HepG2 (cell line): ENCODE data around the gene ORC6. TPM values are rescaled to one million over a fixed set of nuclear protein-coding genes. Genes with fewer than 3 reads are reported as not detected.

Experiments
- ARID2 ChIP-seq: sonication (generic); formaldehyde crosslinking; IDR thresholded peaks from 2 replicates; pipeline ENCODE4 v1.8.1; 2022; ENCODE audit warnings: mild to moderate bottlenecking, missing genetic modification reagents, borderline replicate concordance
- BCL6 ChIP-seq: IDR thresholded peaks from 2 replicates; pipeline ENCODE4 v1.6.1; 2016; ENCODE audit warnings: missing genetic modification reagents, missing compliant biosample characterization
- EZH2 ChIP-seq: conservative IDR thresholded peaks from 2 replicates; pipeline ENCODE4 v1.6.1; 2012; ENCODE audit warnings: mild to moderate bottlenecking, low read depth, low read length, moderate library complexity
- FOXO1 ChIP-seq: sonication (generic); formaldehyde crosslinking; IDR thresholded peaks from 2 replicates; pipeline ENCODE4 v1.4.0; 2020; ENCODE audit warnings: missing genetic modification reagents
- IKZF4 ChIP-seq: sonication (generic); formaldehyde crosslinking; IDR thresholded peaks from 2 replicates; pipeline ENCODE4 v1.5.1; 2020; ENCODE audit warnings: borderline replicate concordance, mild to moderate bottlenecking, low read depth, missing genetic modification reagents; ENCODE audit errors: not compliant biosample characterization
- ISL2 ChIP-seq: sonication (generic); formaldehyde crosslinking; IDR thresholded peaks from 2 replicates; pipeline ENCODE4 v1.5.0; 2020; ENCODE audit warnings: missing genetic modification reagents
- KAT8 ChIP-seq: IDR thresholded peaks from 2 replicates; pipeline ENCODE4 v1.6.1; 2016; ENCODE audit warnings: missing genetic modification reagents, missing compliant biosample characterization
- KDM5A ChIP-seq: fragments of 200-600 bp; sonication (generic); IDR thresholded peaks from 2 replicates; pipeline ENCODE4 v1.7.0; 2018; ENCODE audit warnings: antibody characterized with exemption, mild to moderate bottlenecking, low read length, borderline replicate concordance
- KLF9 ChIP-seq: IDR thresholded peaks from 2 replicates; pipeline ENCODE4 v1.6.1; 2016; ENCODE audit warnings: low read depth
- KMT2B ChIP-seq: IDR thresholded peaks from 2 replicates; pipeline ENCODE4 v1.6.1; 2016; ENCODE audit warnings: missing genetic modification reagents, missing compliant biosample characterization
- MTA1 ChIP-seq: sonication (generic); formaldehyde crosslinking; IDR thresholded peaks from 2 replicates; pipeline ENCODE4 v1.4.0; 2020; ENCODE audit warnings: missing genetic modification reagents, mild to moderate bottlenecking, borderline replicate concordance
- NFATC3 ChIP-seq: sonication (generic); formaldehyde crosslinking; IDR thresholded peaks from 2 replicates; pipeline ENCODE4 v1.5.1; 2020; ENCODE audit warnings: mild to moderate bottlenecking, missing genetic modification reagents
- NFYC ChIP-seq: IDR thresholded peaks from 2 replicates; pipeline ENCODE4 v1.6.1; 2016; ENCODE audit warnings: missing genetic modification reagents, missing compliant biosample characterization
- TSC22D2 ChIP-seq: sonication (generic); formaldehyde crosslinking; IDR thresholded peaks from 2 replicates; pipeline ENCODE4 v1.5.1; 2020; ENCODE audit warnings: missing genetic modification reagents, mild to moderate bottlenecking, borderline replicate concordance
- ZBTB1 ChIP-seq: sonication (generic); formaldehyde crosslinking; IDR thresholded peaks from 2 replicates; pipeline ENCODE4 v1.4.0; 2020; ENCODE audit warnings: missing genetic modification reagents, borderline replicate concordance
- ZFY ChIP-seq: sonication (generic); formaldehyde crosslinking; IDR thresholded peaks from 2 replicates; pipeline ENCODE4 v1.4.0; 2020; ENCODE audit warnings: missing genetic modification reagents
- ZNF143 ChIP-seq: sonication (generic); formaldehyde crosslinking; IDR thresholded peaks from 2 replicates; pipeline ENCODE4 v1.4.0; 2020; ENCODE audit warnings: missing genetic modification reagents
- ZNF234 ChIP-seq: sonication (generic); formaldehyde crosslinking; conservative IDR thresholded peaks from 2 replicates; pipeline ENCODE4 v1.5.1; 2020; ENCODE audit warnings: mild to moderate bottlenecking, missing genetic modification reagents
- ZNF605 ChIP-seq: sonication (generic); formaldehyde crosslinking; IDR thresholded peaks from 2 replicates; pipeline ENCODE4 v1.8.0; 2022; ENCODE audit warnings: mild to moderate bottlenecking, missing genetic modification reagents
- ZNF660 ChIP-seq: sonication (generic); formaldehyde crosslinking; IDR thresholded peaks from 2 replicates; pipeline ENCODE4 v1.5.1; 2020; ENCODE audit warnings: mild to moderate bottlenecking, low read depth, missing genetic modification reagents, borderline replicate concordance
- ZNF724P ChIP-seq: sonication (generic); formaldehyde crosslinking; IDR thresholded peaks from 2 replicates; pipeline ENCODE4 v1.8.0; 2022; ENCODE audit warnings: missing genetic modification reagents, borderline replicate concordance
- ZNF773 ChIP-seq: sonication (generic); formaldehyde crosslinking; IDR thresholded peaks from 2 replicates; pipeline ENCODE4 v1.4.0; 2020; ENCODE audit warnings: missing genetic modification reagents, borderline replicate concordance
- polyA plus RNA-seq, 8 experiments: library from polyadenylated mRNA; depleted of rRNA in 3 of 8; stranded (reverse) in 7 of 8; unstranded in 1 of 8; fragments of >200 nt; fragmentation: Illumina TruSeq in 4 of 8; extraction: Trizol in 4 of 8; gene quantifications; 2 replicates each; pipeline versions ENCODE4 v1.2.1 to v1.2.3, GENCODE V29; 2011 to 2016; ENCODE audit warnings: low read depth in 4 of 8, missing spikeins in 1 of 8, mixed read lengths in 1 of 8; ENCODE audit not compliant: insufficient read depth in 1 of 8
- total RNA-seq, 5 experiments: library from RNA; depleted of rRNA; stranded (reverse); fragments of >200 nt; fragmentation: Illumina TruSeq; extraction: Trizol; gene quantifications; 2 replicates each; pipeline ENCODE4 v1.2.3, GENCODE V29; 2016; ENCODE audit warnings: low read depth in 1 of 5
- TF ChIP-seq, protein P1 (sequence below): sonication (generic); formaldehyde crosslinking; IDR thresholded peaks from 2 replicates; pipeline ENCODE4 v1.4.0; 2020; ENCODE audit warnings: missing genetic modification reagents
- TF ChIP-seq, protein P2 (sequence below): IDR thresholded peaks from 2 replicates; pipeline ENCODE4 v1.6.1; 2016; ENCODE audit warnings: control low read depth

ORC6 gene
- total and polyA plus RNA-seq, 2 of the 13 experiments (the other 11 are each of a cell fraction or from before 2014, with no cell fraction given), result 34.2 to 69.8 TPM

DNA sequence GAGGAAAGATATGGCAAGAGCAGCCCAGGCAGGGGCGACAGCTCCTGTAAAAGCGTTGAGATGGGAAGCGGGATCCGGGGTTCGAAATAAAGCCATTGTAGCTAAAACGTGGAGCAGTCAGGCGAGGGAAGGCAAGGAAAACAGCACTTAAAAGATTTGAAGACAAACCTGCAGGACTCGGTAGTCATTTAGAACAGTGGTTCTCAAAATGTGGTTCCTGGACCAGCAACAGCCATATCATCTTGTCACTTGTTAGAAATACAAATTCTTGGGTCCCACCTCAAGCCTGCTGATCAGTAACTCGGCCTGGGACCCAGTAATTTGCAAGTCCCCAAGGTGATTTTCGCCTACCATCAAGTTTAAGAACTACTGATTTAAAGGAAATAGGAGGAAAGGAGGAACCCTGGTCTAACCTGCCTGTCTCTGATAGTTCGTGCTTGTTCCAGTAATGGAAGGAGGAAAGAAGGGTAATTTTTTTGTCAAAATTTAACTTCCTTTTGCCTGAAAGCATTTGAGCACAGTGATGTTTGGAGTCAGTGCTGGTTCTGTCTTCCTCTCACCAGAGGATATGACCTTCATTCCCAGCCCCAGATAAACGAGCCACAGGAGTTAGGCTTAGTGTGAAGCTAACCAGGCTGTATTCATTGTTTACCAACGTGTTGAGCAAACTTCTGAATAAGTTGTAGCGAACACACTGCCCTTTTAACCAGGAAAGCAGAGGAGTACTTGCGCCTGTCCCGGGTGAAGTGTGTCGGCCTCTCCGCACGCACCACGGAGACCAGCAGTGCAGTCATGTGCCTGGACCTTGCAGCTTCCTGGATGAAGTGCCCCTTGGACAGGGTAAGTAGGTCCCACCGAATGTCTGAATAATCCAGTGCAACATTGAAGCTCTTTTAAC is 1.1 kb downstream of the ORC6 start (continued):
- TF ChIP-seq ISL2 (CRISPR knock-in tag) (no peak), NFATC3 (CRISPR knock-in tag) (no peak), MTA1 (CRISPR knock-in tag) (peak; percentile 54; the same call in 1 of the 2 replicates), EZH2 (no peak), ZNF143 (CRISPR knock-in tag) (no peak), ARID2 (peak; percentile 77; the same call in 1 of the 2 replicates), ZFY (CRISPR knock-in tag) (peak; percentile 35; the same call in 1 of the 2 replicates), ZBTB1 (CRISPR knock-in tag) (no peak), ZNF234 (CRISPR knock-in tag) (peak; percentile 64; the same call in 1 of the 2 replicates), ZNF605 (CRISPR knock-in tag) (peak; percentile 84), ZNF724P (CRISPR knock-in tag) (no peak), BCL6 (CRISPR knock-in tag) (peak; percentile 59), KMT2B (CRISPR knock-in tag) (peak; percentile 42; the same call in 1 of the 2 replicates), KDM5A (no peak), FOXO1 (CRISPR knock-in tag) (peak; percentile 51; the same call in 1 of the 2 replicates), NFYC (CRISPR knock-in tag) (peak; percentile 31; the same call in 1 of the 2 replicates), ZNF773 (no peak), ZNF660 (no peak), KLF9 (CRISPR knock-in tag) (no peak), KAT8 (0 out of 2 replicates have a peak, but pooled peaks have one; percentile 13), TSC22D2 (CRISPR knock-in tag) (0 out of 2 replicates have a peak, but pooled peaks have one; percentile 48), IKZF4 (CRISPR knock-in tag) (peak; percentile 16)
- TF ChIP-seq, protein P1, sequence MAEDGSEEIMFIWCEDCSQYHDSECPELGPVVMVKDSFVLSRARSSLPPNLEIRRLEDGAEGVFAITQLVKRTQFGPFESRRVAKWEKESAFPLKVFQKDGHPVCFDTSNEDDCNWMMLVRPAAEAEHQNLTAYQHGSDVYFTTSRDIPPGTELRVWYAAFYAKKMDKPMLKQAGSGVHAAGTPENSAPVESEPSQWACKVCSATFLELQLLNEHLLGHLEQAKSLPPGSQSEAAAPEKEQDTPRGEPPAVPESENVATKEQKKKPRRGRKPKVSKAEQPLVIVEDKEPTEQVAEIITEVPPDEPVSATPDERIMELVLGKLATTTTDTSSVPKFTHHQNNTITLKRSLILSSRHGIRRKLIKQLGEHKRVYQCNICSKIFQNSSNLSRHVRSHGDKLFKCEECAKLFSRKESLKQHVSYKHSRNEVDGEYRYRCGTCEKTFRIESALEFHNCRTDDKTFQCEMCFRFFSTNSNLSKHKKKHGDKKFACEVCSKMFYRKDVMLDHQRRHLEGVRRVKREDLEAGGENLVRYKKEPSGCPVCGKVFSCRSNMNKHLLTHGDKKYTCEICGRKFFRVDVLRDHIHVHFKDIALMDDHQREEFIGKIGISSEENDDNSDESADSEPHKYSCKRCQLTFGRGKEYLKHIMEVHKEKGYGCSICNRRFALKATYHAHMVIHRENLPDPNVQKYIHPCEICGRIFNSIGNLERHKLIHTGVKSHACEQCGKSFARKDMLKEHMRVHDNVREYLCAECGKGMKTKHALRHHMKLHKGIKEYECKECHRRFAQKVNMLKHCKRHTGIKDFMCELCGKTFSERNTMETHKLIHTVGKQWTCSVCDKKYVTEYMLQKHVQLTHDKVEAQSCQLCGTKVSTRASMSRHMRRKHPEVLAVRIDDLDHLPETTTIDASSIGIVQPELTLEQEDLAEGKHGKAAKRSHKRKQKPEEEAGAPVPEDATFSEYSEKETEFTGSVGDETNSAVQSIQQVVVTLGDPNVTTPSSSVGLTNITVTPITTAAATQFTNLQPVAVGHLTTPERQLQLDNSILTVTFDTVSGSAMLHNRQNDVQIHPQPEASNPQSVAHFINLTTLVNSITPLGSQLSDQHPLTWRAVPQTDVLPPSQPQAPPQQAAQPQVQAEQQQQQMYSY (CRISPR knock-in tag), result peak; percentile 86
- TF ChIP-seq, protein P2, sequence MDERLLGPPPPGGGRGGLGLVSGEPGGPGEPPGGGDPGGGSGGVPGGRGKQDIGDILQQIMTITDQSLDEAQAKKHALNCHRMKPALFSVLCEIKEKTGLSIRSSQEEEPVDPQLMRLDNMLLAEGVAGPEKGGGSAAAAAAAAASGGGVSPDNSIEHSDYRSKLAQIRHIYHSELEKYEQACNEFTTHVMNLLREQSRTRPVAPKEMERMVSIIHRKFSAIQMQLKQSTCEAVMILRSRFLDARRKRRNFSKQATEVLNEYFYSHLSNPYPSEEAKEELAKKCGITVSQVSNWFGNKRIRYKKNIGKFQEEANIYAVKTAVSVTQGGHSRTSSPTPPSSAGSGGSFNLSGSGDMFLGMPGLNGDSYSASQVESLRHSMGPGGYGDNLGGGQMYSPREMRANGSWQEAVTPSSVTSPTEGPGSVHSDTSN (CRISPR knock-in tag), result no peak
